Neural progenitor cell (in vitro differentiated cells): ENCODE measurements around the gene TF. TPM values are rescaled to one million over a fixed set of nuclear protein-coding genes. Genes with fewer than 3 reads are reported as not detected.

Experiments
- DNase-seq: peaks from one replicate; pipeline ENCODE4 v3.0.0-alpha.2; 2016; ENCODE audit warnings: low spot score
- H2AFZ ChIP-seq: fragments of 200-600 bp; sonication (generic); replicated peaks from 2 replicates; pipeline ENCODE4 v1.6.1; 2016; ENCODE audit warnings: antibody characterized with exemption
- H3F3A ChIP-seq: fragments of 200-600 bp; sonication (generic); 2 replicates; pipeline ENCODE4 v1.6.1; 2016; ENCODE audit warnings: antibody characterized with exemption, low read depth
- H3K27ac ChIP-seq: fragments of 200-600 bp; sonication (generic); 2 replicates; pipeline ENCODE4 v1.5.1; 2016; ENCODE audit warnings: mild to moderate bottlenecking
- H3K27me3 ChIP-seq: fragments of 200-600 bp; sonication (generic); 2 replicates; pipeline ENCODE4 v1.6.1; 2016; ENCODE audit warnings: mild to moderate bottlenecking, moderate library complexity
- H3K36me3 ChIP-seq: fragments of 200-600 bp; sonication (generic); 2 replicates; pipeline ENCODE4 v1.5.1; 2016
- H3K4me1 ChIP-seq: fragments of 200-600 bp; sonication (generic); 2 replicates; pipeline ENCODE4 v1.6.1; 2016; ENCODE audit warnings: mixed run types
- H3K4me2 ChIP-seq: fragments of 200-600 bp; sonication (generic); 2 replicates; pipeline ENCODE4 v1.6.1; 2016
- H3K4me3 ChIP-seq: fragments of 200-600 bp; sonication (generic); 2 replicates; pipeline ENCODE4 v1.5.1; 2016
- H3K79me2 ChIP-seq: fragments of 200-600 bp; sonication (generic); 2 replicates; pipeline ENCODE4 v1.6.1; 2016; ENCODE audit warnings: low read depth
- H3K9ac ChIP-seq: fragments of 200-600 bp; sonication (generic); 2 replicates; pipeline ENCODE4 v1.6.1; 2016
- H3K9me3 ChIP-seq: fragments of 200-600 bp; sonication (generic); 2 replicates; pipeline ENCODE4 v1.5.1; 2016; ENCODE audit warnings: low read depth
- H4K20me1 ChIP-seq: fragments of 200-600 bp; sonication (generic); 2 replicates; pipeline ENCODE4 v1.6.1; 2016; ENCODE audit warnings: low read depth
- H3K27ac Mint-ChIP-seq: 3 replicates; pipeline ENCODE4 v1.8.0; 2021; ENCODE audit warnings: mixed read lengths
- H3K27me3 Mint-ChIP-seq: 2 replicates; pipeline ENCODE4 v1.8.0; 2022; ENCODE audit warnings: low read depth, mild to moderate bottlenecking, inconsistent platforms, moderate library complexity, mixed read lengths; ENCODE audit not compliant: insufficient read depth
- H3K36me3 Mint-ChIP-seq: 3 replicates; pipeline ENCODE4 v1.8.0; 2021; ENCODE audit warnings: mixed read lengths
- H3K4me1 Mint-ChIP-seq: 3 replicates; pipeline ENCODE4 v1.8.0; 2021; ENCODE audit warnings: mixed read lengths
- H3K4me3 Mint-ChIP-seq: 3 replicates; pipeline ENCODE4 v1.8.0; 2021; ENCODE audit warnings: mild to moderate bottlenecking, moderate library complexity, mixed read lengths
- H3K9me3 Mint-ChIP-seq: 3 replicates; pipeline ENCODE4 v1.8.0; 2020; ENCODE audit warnings: mixed read lengths
- EZH2 ChIP-seq: fragments of 200-600 bp; sonication (generic); IDR thresholded peaks from 2 replicates; pipeline ENCODE4 v1.6.1; 2017; ENCODE audit warnings: antibody characterized with exemption, mild to moderate bottlenecking, moderate library complexity
- EZH2phosphoT487 ChIP-seq: fragments of 200-600 bp; sonication (generic); IDR thresholded peaks from 2 replicates; pipeline ENCODE4 v1.6.1; 2017; ENCODE audit warnings: antibody characterized with exemption
- total RNA-seq: library from RNA; depleted of rRNA; stranded (reverse); fragments of >200 nt; gene quantifications from 2 replicates; pipeline ENCODE4 v1.2.3, GENCODE V29; 2015; ENCODE audit warnings: low replicate concordance
- TF ChIP-seq, protein P1 (sequence below): fragments of 200-600 bp; sonication (generic); IDR thresholded peaks from 2 replicates; pipeline ENCODE4 v1.5.1; 2017; ENCODE audit warnings: antibody characterized with exemption, mild to moderate bottlenecking

The TF gene
- total RNA-seq, 1 donor from 2014 or later = 0.77 TPM

DNA sequence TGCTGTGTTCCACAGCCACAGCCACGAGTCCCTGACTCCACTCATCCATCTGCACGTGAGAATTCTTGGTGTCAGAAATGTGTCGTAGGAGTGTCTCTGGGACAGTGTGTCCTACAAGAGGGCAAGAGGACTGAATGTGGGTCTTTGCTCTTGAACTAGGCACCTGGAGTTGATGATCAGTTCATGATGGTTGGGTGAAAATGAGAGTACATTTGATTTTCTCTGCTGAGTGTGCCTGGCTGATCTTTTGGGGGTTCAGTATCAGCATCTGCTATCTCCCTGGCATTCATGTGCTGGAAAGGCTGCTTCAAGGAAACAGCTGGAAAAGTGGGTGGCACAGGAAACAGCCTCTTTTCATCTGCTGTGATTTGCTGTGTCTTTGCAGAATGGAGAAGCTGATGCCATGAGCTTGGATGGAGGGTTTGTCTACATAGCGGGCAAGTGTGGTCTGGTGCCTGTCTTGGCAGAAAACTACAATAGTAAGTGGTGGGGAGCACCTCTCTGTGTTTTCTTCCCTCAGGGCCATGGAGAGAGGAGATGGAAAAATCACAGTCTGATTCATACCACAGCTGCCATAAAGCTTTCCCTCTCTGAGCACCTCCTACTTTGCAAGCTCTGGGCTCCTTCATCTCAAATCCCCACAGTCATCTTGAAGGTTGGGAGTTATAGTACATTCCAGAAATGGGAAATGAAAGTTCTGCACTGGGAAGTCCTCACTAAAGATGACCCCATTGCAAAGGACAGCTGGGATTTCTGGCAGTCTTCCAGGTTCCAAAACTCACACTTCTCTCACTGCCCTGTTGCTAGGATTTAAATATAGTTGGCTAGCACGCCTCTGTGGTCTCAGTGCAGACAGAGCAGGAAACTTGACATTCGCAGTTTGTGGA is 17.8 kb downstream of the TF start:
- no peak overlapping the region for H3K27ac ChIP-seq
- Mint-ChIP-seq H3K4me1 (no peaks in the 10 kb centered on the region), H3K4me3 (no peak overlapping the region), H3K27ac (no peak overlapping the region), H3K27me3 (peaks cover 7% of the 10 kb centered on the region), H3K36me3 (no peaks in the 10 kb centered on the region), H3K9me3 (no peaks in the 10 kb centered on the region)
- no peak overlapping the region for H3K4me2 ChIP-seq
- no peak overlapping the region for H2AFZ ChIP-seq
- H3K9ac ChIP-seq = no peak overlapping the region
- no peaks in the 10 kb centered on the region for H4K20me1 ChIP-seq
- no peaks in the 10 kb centered on the region for H3K27me3 ChIP-seq
- H3K79me2 ChIP-seq = no peaks in the 10 kb centered on the region
- no peaks in the 10 kb centered on the region for H3F3A ChIP-seq
- peaks cover under 1% of the 10 kb centered on the region for H3K4me1 ChIP-seq
- no peaks in the 10 kb centered on the region for H3K36me3 ChIP-seq
- TF ChIP-seq EZH2phosphoT487 (no peak), EZH2 (no peak)
- TF ChIP-seq, protein P1, sequence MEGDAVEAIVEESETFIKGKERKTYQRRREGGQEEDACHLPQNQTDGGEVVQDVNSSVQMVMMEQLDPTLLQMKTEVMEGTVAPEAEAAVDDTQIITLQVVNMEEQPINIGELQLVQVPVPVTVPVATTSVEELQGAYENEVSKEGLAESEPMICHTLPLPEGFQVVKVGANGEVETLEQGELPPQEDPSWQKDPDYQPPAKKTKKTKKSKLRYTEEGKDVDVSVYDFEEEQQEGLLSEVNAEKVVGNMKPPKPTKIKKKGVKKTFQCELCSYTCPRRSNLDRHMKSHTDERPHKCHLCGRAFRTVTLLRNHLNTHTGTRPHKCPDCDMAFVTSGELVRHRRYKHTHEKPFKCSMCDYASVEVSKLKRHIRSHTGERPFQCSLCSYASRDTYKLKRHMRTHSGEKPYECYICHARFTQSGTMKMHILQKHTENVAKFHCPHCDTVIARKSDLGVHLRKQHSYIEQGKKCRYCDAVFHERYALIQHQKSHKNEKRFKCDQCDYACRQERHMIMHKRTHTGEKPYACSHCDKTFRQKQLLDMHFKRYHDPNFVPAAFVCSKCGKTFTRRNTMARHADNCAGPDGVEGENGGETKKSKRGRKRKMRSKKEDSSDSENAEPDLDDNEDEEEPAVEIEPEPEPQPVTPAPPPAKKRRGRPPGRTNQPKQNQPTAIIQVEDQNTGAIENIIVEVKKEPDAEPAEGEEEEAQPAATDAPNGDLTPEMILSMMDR = no peak
- no peaks in the 10 kb centered on the region for H3K9me3 ChIP-seq
- no peak overlapping the region for H3K4me3 ChIP-seq
- no peak for DNase-seq

DNA sequence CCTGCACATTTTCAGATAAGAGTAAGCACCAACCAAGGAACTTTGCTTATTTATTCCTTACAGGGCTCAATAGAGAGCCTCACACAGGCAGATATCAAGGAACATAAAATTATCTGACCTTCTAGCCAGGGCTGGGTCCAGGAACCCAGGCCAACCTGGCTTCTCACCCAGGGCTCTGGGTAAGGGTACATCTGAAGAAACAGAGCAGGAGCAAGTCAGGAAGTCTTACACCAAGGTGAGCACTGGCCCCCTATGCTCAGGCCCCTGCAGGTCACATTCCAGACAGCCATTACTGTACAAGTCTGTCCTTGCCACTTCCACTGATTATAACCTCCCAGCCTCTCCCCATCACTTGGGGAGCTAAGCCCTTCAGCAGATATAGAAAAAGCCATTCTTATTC is 19.1 kb downstream of the TF start:
- Histone ChIP-seq H2AFZ (no peak overlapping the region), H3K9me3 (no peaks in the 10 kb centered on the region), H3K4me3 (no peak overlapping the region), H3K27ac (no peak overlapping the region), H3K9ac (no peak overlapping the region), H3K36me3 (no peaks in the 10 kb centered on the region), H3K4me2 (no peak overlapping the region), H3K27me3 (no peaks in the 10 kb centered on the region), H3K4me1 (no peaks in the 10 kb centered on the region), H3F3A (no peaks in the 10 kb centered on the region), H4K20me1 (no peaks in the 10 kb centered on the region), H3K79me2 (no peaks in the 10 kb centered on the region)
- H3K36me3 Mint-ChIP-seq = no peaks in the 10 kb centered on the region
- H3K9me3 Mint-ChIP-seq = no peaks in the 10 kb centered on the region
- H3K4me3 Mint-ChIP-seq = no peak overlapping the region
- H3K27me3 Mint-ChIP-seq = peaks cover 7% of the 10 kb centered on the region
- no peak for TF ChIP-seq EZH2phosphoT487
- TF ChIP-seq EZH2 = no peak
- TF ChIP-seq, protein P1 = no peak
- DNase-seq = no peak
- no peak overlapping the region for H3K27ac Mint-ChIP-seq
- H3K4me1 Mint-ChIP-seq = no peaks in the 10 kb centered on the region

DNA sequence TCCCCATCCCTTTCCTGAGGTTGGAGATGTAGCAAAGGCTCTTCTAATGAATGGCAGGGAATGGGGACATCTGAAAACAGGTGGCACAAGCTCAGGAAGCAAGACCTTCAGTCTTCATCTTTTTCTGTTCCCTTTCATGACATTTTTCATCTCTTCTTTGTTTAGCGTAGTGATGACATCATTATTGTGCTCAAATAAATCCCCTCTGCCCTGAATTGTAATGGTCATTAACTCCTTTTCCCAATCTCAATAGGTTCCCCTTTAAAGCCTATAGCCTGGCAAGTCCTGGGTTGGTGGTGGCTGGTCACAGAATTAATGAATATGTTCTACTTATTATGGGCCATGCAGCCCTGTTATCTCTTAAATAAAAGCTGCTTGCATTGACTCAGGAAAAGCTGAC is 21.4 kb downstream of the TF start:
- H3K27ac ChIP-seq = no peak overlapping the region
- H3K4me2 ChIP-seq = no peak overlapping the region
- Mint-ChIP-seq H3K27ac (no peak overlapping the region), H3K36me3 (no peaks in the 10 kb centered on the region), H3K4me1 (no peaks in the 10 kb centered on the region), H3K4me3 (no peak overlapping the region), H3K9me3 (no peaks in the 10 kb centered on the region), H3K27me3 (peaks cover 7% of the 10 kb centered on the region)
- H3K9ac ChIP-seq = no peak overlapping the region
- no peaks in the 10 kb centered on the region for H3K36me3 ChIP-seq
- no peaks in the 10 kb centered on the region for H3F3A ChIP-seq
- H3K4me1 ChIP-seq = no peaks in the 10 kb centered on the region
- DNase-seq = no peak
- H3K9me3 ChIP-seq = no peaks in the 10 kb centered on the region
- TF ChIP-seq EZH2phosphoT487 (no peak), EZH2 (no peak)
- TF ChIP-seq, protein P1 = no peak
- H2AFZ ChIP-seq = no peak overlapping the region
- H3K27me3 ChIP-seq = no peaks in the 10 kb centered on the region
- no peak overlapping the region for H3K4me3 ChIP-seq
- H4K20me1 ChIP-seq = no peaks in the 10 kb centered on the region
- no peaks in the 10 kb centered on the region for H3K79me2 ChIP-seq
